GM18502 (cell line): Measurements from ENCODE around the gene TRPC1.
A peak's percentile ranks its signal among the peaks of the same experiment; 100 is the strongest.

ENCODE experiments used
- ATAC-seq: cut with Tn5 transposase; IDR thresholded peaks from one replicate; pipeline ENCODE4 v1.9.1; 2021; ENCODE audit warnings: mild to moderate bottlenecking; ENCODE audit not compliant: unreplicated experiment, poor library complexity

Gene TRPC1

GRCh38 chr3:142819179-142819578 lies 95.3 kb downstream of the TRPC1 start:
- ATAC-seq: no peak

- ATAC-seq: peak; percentile 99
These were observed 105.0 kb downstream of the TRPC1 start for GRCh38 chr3:142828703-142829305.

GRCh38 chr3:142837526-142837925 lies 113.7 kb downstream of the TRPC1 start:
- ATAC-seq: no peak

- no peak for ATAC-seq
These were observed 116.0 kb downstream of the TRPC1 start for GRCh38 chr3:142839831-142840230.

- peak; percentile 76 for ATAC-seq
These were observed 120.6 kb downstream of the TRPC1 start for GRCh38 chr3:142844339-142844977.

GRCh38 chr3:142846779-142847577 lies 123.1 kb downstream of the TRPC1 start:
- no peak for ATAC-seq

- ATAC-seq: no peak
These were observed 125.3 kb downstream of the TRPC1 start for GRCh38 chr3:142849148-142849547.

GRCh38 chr3:142850395-142851023 lies 126.7 kb downstream of the TRPC1 start:
- no peak for ATAC-seq

GRCh38 chr3:142852009-142852408 lies 128.2 kb downstream of the TRPC1 start:
- ATAC-seq: no peak

- ATAC-seq: no peak
These were observed 129.7 kb downstream of the TRPC1 start for GRCh38 chr3:142853270-142854168.

- ATAC-seq: no peak
These were observed 133.2 kb downstream of the TRPC1 start for GRCh38 chr3:142857056-142857455.
